Chondrocyte (in vitro differentiated cells): ENCODE data around the gene KIR3DL2. TPM values are rescaled to one million over a fixed set of nuclear protein-coding genes. Genes with fewer than 3 reads are reported as not detected.
"Not testable (repeated sequence)": the region's sequence is repeated elsewhere in the genome, so short reads cannot be mapped to it uniquely, and the experiment has no call there.

ENCODE experiments used
- DNase-seq: peaks from one replicate; pipeline ENCODE4 v3.0.0; 2021; ENCODE audit warnings: mixed read lengths, low spot score
- H3K27ac Mint-ChIP-seq: one replicate; pipeline ENCODE4 v1.8.0; 2021; ENCODE audit warnings: mild to moderate bottlenecking, moderate library complexity, mixed read lengths; ENCODE audit not compliant: unreplicated experiment
- H3K27me3 Mint-ChIP-seq: 2 replicates; pipeline ENCODE4 v1.8.0; 2021; ENCODE audit warnings: low read depth, mixed read lengths
- H3K36me3 Mint-ChIP-seq: 2 replicates; pipeline ENCODE4 v1.8.0; 2021; ENCODE audit warnings: low read depth, mixed read lengths
- H3K4me1 Mint-ChIP-seq: 2 replicates; pipeline ENCODE4 v1.8.0; 2021; ENCODE audit warnings: low read depth, mild to moderate bottlenecking, mixed read lengths
- H3K4me3 Mint-ChIP-seq: one replicate; pipeline ENCODE4 v1.8.0; 2021; ENCODE audit warnings: mild to moderate bottlenecking, moderate library complexity, mixed read lengths; ENCODE audit not compliant: unreplicated experiment
- H3K9me3 Mint-ChIP-seq: 2 replicates; pipeline ENCODE4 v1.8.0; 2021; ENCODE audit warnings: low read depth, mixed read lengths
- total RNA-seq: library from RNA; stranded (reverse); gene quantifications from 3 replicates; pipeline ENCODE4 v1.2.1, GENCODE V29; 2021
- TF ChIP-seq, protein P1 (sequence below): fragments of 200-600 bp; sonication (generic); IDR thresholded peaks from 2 replicates; pipeline ENCODE4 v1.5.0; 2021; ENCODE audit warnings: antibody characterized with exemption, mild to moderate bottlenecking, moderate library complexity

KIR3DL2 gene
- total RNA-seq, 1 donor from 2014 or later, result not detected

DNA sequence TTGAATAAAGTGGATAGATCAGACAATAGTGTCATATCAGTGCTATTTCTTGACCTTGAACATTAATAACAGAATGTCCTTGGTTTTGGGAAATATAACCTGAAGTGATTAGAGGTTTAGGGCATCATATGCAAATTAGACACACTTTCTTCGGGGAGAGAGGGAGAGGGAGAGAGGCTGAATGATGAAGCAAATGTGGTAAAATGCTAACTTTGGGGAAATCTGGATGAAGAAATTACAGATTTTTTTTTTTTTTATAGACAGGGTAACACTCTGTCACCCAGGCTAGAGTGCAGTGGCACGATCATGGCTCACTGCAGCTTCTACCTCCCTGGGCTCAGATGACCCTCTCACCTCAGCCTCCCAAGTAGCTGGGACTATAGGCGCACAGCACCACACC is 51.8 kb downstream of the KIR3DL2 start:
- DNase-seq, result peak; percentile 13
- Mint-ChIP-seq H3K36me3 (no peaks in the 10 kb centered on the region), H3K27me3 (peaks cover 2% of the 10 kb centered on the region), H3K27ac (no peak overlapping the region), H3K9me3 (peaks cover 16% of the 10 kb centered on the region), H3K4me1 (no peaks in the 10 kb centered on the region), H3K4me3 (no peak overlapping the region)
- TF ChIP-seq, protein P1, sequence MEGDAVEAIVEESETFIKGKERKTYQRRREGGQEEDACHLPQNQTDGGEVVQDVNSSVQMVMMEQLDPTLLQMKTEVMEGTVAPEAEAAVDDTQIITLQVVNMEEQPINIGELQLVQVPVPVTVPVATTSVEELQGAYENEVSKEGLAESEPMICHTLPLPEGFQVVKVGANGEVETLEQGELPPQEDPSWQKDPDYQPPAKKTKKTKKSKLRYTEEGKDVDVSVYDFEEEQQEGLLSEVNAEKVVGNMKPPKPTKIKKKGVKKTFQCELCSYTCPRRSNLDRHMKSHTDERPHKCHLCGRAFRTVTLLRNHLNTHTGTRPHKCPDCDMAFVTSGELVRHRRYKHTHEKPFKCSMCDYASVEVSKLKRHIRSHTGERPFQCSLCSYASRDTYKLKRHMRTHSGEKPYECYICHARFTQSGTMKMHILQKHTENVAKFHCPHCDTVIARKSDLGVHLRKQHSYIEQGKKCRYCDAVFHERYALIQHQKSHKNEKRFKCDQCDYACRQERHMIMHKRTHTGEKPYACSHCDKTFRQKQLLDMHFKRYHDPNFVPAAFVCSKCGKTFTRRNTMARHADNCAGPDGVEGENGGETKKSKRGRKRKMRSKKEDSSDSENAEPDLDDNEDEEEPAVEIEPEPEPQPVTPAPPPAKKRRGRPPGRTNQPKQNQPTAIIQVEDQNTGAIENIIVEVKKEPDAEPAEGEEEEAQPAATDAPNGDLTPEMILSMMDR, result no peak

DNA sequence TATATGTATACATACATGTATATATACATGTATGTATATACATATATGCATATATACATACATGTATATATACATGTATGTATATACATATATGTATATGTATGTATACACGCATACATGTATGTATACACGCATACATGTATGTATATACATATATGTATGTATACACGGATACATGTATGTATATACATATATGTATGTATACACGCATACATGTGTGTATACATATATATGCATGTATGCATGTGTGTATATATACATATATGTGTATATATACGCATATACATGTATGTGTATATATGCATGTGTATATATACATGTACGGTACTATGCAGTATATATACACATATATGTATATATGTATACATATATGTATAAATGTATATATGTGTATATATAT is 53.1 kb downstream of the KIR3DL2 start:
- Mint-ChIP-seq H3K9me3 (peaks cover 16% of the 10 kb centered on the region), H3K4me1 (no peaks in the 10 kb centered on the region), H3K27ac (no peak overlapping the region), H3K4me3 (no peak overlapping the region), H3K27me3 (peaks cover 2% of the 10 kb centered on the region), H3K36me3 (no peaks in the 10 kb centered on the region)
- TF ChIP-seq, protein P1, result no peak
- DNase-seq, result no peak

DNA sequence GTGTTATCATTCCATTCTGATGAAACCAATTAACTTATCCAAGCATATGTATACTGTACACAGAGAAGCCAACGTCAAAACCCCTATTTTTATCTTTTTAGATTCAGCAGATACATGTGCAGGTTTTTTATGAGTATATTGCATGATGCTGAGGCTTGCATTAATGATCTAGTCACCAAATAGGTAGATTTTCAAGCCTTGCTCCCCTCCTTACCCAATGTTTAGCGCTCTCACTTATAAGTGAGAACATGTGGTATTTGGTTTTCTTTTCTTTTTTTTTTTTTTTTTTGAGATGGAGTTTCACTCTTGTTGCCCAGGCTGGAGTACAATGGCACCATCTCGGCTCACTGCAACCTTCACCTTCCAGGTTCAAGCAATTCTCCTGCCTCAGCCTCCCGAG is 54.0 kb downstream of the KIR3DL2 start:
- not testable (repeated sequence) for DNase-seq, H3K4me3 Mint-ChIP-seq, H3K4me1 Mint-ChIP-seq, H3K36me3 Mint-ChIP-seq, H3K27ac Mint-ChIP-seq, H3K27me3 Mint-ChIP-seq
- H3K9me3 Mint-ChIP-seq, result peaks cover 18% of the 10 kb centered on the region

DNA sequence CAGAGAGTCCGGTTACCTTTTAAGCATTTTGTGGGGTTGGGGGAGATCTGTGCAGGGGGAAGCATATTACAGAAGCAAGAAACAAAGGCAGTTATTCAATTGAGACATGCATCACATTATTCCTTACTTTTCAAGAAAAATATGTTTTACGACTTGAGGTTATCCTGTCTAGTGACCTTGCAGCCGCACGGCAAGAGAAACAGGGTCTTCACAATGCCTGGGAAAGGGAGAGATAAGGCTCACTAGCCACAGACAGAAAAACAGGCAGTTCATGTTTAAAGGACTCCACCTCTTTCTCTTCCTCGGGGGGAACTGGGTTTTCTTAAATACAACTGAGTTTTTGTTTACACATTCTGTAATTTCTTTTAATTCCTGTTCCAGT is 55.2 kb downstream of the KIR3DL2 start:
- H3K27ac Mint-ChIP-seq, result no peak overlapping the region

DNA sequence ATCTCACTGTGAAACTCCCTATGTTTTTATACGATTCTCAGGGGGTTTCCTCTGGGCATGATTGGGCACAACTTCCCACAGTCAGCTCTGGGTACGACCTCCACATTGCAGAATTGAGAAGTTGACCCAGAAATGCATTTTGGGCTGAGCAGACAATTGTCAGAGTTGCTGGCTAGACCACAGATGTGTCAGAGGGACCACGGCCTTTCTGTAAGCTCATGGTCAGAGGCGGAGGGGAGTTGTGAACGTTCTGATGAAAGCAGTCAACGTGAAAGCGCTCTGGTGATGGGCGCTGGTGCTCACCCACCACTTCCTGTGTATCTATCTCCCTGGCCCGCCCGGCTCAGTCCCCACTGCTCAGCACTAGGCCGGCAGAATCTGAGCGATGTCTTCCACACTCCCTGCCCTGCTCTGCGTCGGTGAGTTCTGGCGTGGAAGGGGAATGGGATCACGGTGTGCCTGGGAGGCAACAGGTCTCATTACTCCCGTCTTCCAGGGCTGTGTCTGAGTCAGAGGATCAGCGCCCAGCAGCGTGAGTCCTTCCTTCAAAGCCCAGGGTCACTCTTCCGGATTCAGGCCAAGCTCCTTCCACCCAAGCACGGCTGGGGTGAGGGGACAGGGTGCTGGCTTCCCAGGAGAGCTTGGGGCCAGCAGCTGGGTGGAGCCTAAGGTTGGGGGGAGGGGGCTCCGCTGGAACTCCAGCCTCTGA is 55.7 kb downstream of the KIR3DL2 start, which contains the start of gene NCR1:
NCR1 (plus strand) TSS at position 346 of the 709 bp plus-strand sequence; CDS start at position 386, 40 bp downstream.
- H3K36me3 Mint-ChIP-seq, result no peaks in the 10 kb centered on the region
- no peak within 1 kb of the TSS for H3K4me3 Mint-ChIP-seq
- peaks cover 12% of the 10 kb centered on the region for H3K9me3 Mint-ChIP-seq
- H3K27ac Mint-ChIP-seq, result no peak within 1 kb of the TSS
- DNase-seq, result peak; percentile 67
- H3K27me3 Mint-ChIP-seq, result no peaks in the 10 kb centered on the region
- TF ChIP-seq, protein P1, result no peak
- H3K4me1 Mint-ChIP-seq, result no peaks in the 10 kb centered on the region

More for the DNA sequence above, 55.2 kb downstream of the KIR3DL2 start:
- Mint-ChIP-seq H3K27me3 (no peaks in the 10 kb centered on the region), H3K36me3 (no peaks in the 10 kb centered on the region), H3K9me3 (peaks cover 10% of the 10 kb centered on the region), H3K4me1 (no peaks in the 10 kb centered on the region), H3K4me3 (no peak overlapping the region)
- TF ChIP-seq, protein P1, result no peak
- DNase-seq, result peak; percentile 1

DNA sequence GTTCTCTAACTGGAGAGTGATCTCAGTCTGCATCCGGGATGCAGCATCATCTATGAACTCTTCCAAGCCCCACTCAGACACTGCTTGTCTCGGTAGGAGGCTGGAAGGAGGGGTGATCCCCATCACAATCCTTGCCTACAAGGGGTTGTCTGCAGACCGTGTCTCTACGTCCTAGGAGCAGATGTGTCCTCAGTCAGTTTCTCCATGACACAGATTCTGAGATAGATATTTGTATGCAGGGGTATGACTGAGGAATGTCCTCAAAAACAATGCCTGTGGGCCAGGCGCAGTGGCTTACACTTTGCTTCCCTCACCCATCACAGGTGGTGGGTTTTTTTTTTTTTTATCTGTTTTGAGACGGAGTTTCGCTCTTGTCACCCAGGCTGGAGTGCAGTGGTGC is 56.6 kb downstream of the KIR3DL2 start:
- Mint-ChIP-seq H3K4me1 (no peaks in the 10 kb centered on the region), H3K27ac (no peak overlapping the region), H3K9me3 (peaks cover 11% of the 10 kb centered on the region), H3K27me3 (no peaks in the 10 kb centered on the region), H3K36me3 (no peaks in the 10 kb centered on the region), H3K4me3 (no peak overlapping the region)
- TF ChIP-seq, protein P1, result no peak
- DNase-seq, result peak; percentile 20

DNA sequence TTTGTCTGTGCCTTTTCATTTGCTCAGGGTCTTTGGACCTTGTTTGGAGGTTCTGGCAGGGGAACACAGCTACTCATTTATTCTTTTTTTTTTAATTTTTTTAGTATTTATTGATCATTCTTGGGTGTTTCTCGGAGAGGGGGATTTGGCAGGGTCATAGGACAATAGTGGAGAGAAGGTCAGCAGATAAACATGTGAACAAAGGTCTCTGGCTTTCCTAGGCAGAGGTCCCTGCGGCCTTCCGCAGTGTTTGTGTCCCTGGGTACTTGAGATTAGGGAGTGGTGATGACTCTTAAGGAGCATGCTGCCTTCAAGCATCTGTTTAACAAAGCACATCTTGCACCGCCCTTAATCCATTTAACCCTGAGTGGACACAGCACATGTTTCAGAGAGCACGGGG is 57.7 kb downstream of the KIR3DL2 start:
- not testable (repeated sequence) for H3K27ac Mint-ChIP-seq, H3K4me1 Mint-ChIP-seq, DNase-seq, H3K4me3 Mint-ChIP-seq, H3K36me3 Mint-ChIP-seq, H3K27me3 Mint-ChIP-seq
- peaks cover 15% of the 10 kb centered on the region for H3K9me3 Mint-ChIP-seq
